ENCODE measurements around the gene FANCD2. TPM values are rescaled to one million over a fixed set of nuclear protein-coding genes. Genes with fewer than 3 reads are reported as not detected.

FANCD2 gene
- total and polyA plus RNA-seq, 2 experiments from 2014 or later = 3.8 to 6.1 TPM

DNA sequence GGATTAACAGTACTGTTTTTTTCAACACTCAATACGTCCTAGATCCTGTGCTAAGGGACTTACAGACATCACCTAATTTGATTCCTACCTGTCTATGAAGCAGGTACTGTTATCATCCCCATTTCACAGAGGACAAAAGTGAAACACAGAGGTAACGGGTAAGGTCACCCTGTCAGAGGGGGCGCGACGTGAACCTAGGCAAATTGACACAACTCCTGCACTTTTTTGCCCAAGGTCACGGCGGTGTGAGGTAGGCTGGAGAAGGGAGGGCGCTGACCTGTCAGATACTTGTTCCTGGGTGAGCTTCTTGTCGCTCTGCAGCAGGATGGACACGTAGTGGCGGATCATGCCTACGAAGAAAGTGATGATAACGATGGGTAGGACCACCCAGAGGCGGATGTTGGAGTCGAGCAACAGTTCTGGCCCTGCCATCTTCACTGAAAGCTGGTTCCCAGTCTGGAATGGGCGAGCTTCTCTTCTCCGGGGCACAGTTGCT, 40.0 kb upstream of the FANCD2 start:
- Histone ChIP-seq H3K36me3 (ENCODE audit: low read depth) (no peaks in the 10 kb centered on the region), H3K27me3 (replicated peaks; ENCODE audit: insufficient read depth) (no peaks in the 10 kb centered on the region), H3F3A (ENCODE audit: insufficient read depth) (peaks cover 11% of the 10 kb centered on the region; the same call in 1 of the 2 replicates), H3K27ac (peak overlapping the region; percentile 81; the same call in 1 of the 2 replicates), H3K4me3 (peak overlapping the region; percentile 90), H3K4me1 (ENCODE audit: insufficient read depth) (peaks cover 20% of the 10 kb centered on the region), H2AFZ (peak overlapping the region; percentile 92), H3K9me3 (ENCODE audit: low read depth) (no peaks in the 10 kb centered on the region), H3K79me2 (ENCODE audit: insufficient read depth) (peaks cover 64% of the 10 kb centered on the region), H3K4me2 (ENCODE audit: unreplicated experiment) (peak overlapping the region; percentile 97), H3K9me2 (ENCODE audit: insufficient read depth) (no peaks in the 10 kb centered on the region), H4K20me1 (ENCODE audit: insufficient read depth) (no peaks in the 10 kb centered on the region), H3K9ac (peak overlapping the region; percentile 90)
- 0 to 1% methylated on average over 17 of the region's 17 CpGs for WGBS, 2 experiments (ENCODE audit: low coverage in 1 of 2, low lambda C conversion rate in 2 of 2, missing lambda C conversion rate in 2 of 2)
- no peak for DNase-seq
- in situ Hi-C loops (cut with MboI) = no loop called here
- no peak for TF ChIP-seq EZH2phosphoT487 (IDR thresholded peaks at IDR 0.05; ENCODE audit: insufficient read depth, low read depth)
- no peak for TF ChIP-seq EZH2 (IDR thresholded peaks at IDR 0.05; ENCODE audit: insufficient read depth, poor library complexity, severe bottlenecking)

DNA sequence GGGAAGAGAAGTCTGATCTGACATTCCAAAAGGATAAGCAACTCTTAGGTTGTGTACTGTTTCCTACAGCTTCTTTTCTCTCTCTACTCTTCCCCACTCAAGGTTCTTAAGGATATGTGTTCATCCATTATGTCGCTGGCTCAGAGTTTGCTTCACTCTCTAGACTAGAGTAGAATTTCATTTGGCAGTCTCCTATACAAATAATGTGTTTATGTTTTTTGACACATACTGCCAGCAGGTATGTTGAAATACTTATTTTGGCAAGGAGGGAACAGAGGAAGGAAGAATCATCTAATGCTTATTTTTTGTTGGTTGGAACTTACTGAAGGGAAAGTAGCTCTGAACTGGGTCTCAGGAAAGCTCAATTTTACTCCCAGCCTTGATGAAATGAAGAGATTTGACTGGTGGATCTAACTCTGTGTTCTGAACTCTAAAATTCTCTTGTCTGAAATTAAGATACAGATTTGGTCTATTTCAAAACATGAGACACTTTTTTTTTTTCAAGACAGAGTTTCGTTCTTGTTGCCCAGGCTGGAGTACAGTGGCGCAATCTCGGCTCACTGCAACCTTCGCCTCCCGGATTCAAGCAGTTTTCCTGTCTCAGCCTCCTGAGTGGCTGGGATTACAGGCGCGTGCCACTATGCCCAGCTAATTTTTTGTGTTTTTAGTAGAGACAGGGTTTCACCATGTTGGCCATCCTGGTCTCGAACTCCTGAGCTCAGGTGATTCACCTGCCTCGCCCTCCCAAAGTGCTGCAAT, 32.0 kb upstream of the FANCD2 start:
- peak; percentile 80 for DNase-seq
- H3K79me2 ChIP-seq (ENCODE audit: insufficient read depth) = peaks cover 13% of the 10 kb centered on the region
- no peak overlapping the region for H2AFZ ChIP-seq
- H3F3A ChIP-seq (ENCODE audit: insufficient read depth) = peaks cover 21% of the 10 kb centered on the region
- no peak overlapping the region for H3K9ac ChIP-seq
- WGBS, 2 experiments (ENCODE audit: low coverage in 1 of 2, low lambda C conversion rate in 2 of 2, missing lambda C conversion rate in 2 of 2) = 94 to 97% methylated on average over 10 of the region's 10 CpGs
- 0 out of 2 replicates have a peak overlapping the region, but pooled peaks have one; percentile 10 for H3K4me3 ChIP-seq
- no peaks in the 10 kb centered on the region for H3K9me3 ChIP-seq (ENCODE audit: low read depth)
- H3K4me2 ChIP-seq (ENCODE audit: unreplicated experiment) = peak overlapping the region; percentile 59
- H3K36me3 ChIP-seq (ENCODE audit: low read depth) = 0 out of 2 replicates have a peak, but pooled peaks cover under 1% of the 10 kb centered on the region
- peaks cover 14% of the 10 kb centered on the region for H3K4me1 ChIP-seq (ENCODE audit: insufficient read depth)
- TF ChIP-seq EZH2phosphoT487 (IDR thresholded peaks at IDR 0.05; ENCODE audit: insufficient read depth, low read depth) (no peak), EZH2 (IDR thresholded peaks at IDR 0.05; ENCODE audit: insufficient read depth, poor library complexity, severe bottlenecking) (no peak)
- H3K27ac ChIP-seq = peak overlapping the region; percentile 36
- no peaks in the 10 kb centered on the region for H3K27me3 ChIP-seq (replicated peaks; ENCODE audit: insufficient read depth)
- no peaks in the 10 kb centered on the region for H3K9me2 ChIP-seq (ENCODE audit: insufficient read depth)
- no peaks in the 10 kb centered on the region for H4K20me1 ChIP-seq (ENCODE audit: insufficient read depth)
- in situ Hi-C loops (cut with MboI) = no loop called here

DNA sequence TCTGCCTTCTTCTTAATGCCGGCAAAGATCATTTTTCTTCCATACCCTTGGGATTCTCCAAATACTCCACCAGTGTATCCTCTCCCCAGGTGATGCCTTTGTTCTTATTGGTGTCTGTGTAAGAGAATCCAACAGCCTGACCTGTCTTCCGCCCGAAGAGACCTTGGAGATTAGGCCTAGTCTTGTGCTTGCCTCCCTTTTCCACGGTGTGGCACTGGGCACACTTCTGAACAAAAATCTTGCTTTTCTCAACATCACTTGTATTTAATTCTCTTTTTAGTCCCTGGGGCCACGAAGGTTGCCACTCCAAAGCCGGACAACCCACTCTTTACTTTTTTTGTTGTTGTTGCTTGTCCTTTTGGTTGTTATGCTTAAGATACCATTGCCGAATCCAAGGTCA, 25.6 kb upstream of the FANCD2 start:
- Histone ChIP-seq H3F3A (ENCODE audit: insufficient read depth) (no peaks in the 10 kb centered on the region), H3K4me3 (no peak overlapping the region), H3K27ac (no peak overlapping the region), H3K79me2 (ENCODE audit: insufficient read depth) (peaks cover 6% of the 10 kb centered on the region; the same call in 1 of the 2 replicates), H3K27me3 (replicated peaks; ENCODE audit: insufficient read depth) (no peaks in the 10 kb centered on the region), H3K9ac (no peak overlapping the region), H3K4me2 (ENCODE audit: unreplicated experiment) (no peak overlapping the region), H2AFZ (no peak overlapping the region), H4K20me1 (ENCODE audit: insufficient read depth) (no peaks in the 10 kb centered on the region), H3K9me3 (ENCODE audit: low read depth) (no peaks in the 10 kb centered on the region), H3K36me3 (ENCODE audit: low read depth) (peaks cover 10% of the 10 kb centered on the region; the same call in 1 of the 2 replicates), H3K9me2 (ENCODE audit: insufficient read depth) (no peaks in the 10 kb centered on the region), H3K4me1 (ENCODE audit: insufficient read depth) (no peaks in the 10 kb centered on the region)
- TF ChIP-seq EZH2phosphoT487 (IDR thresholded peaks at IDR 0.05; ENCODE audit: insufficient read depth, low read depth) (no peak), EZH2 (IDR thresholded peaks at IDR 0.05; ENCODE audit: insufficient read depth, poor library complexity, severe bottlenecking) (no peak)
- 96 to 97% methylated on average over 7 of the region's 7 CpGs for WGBS, 2 experiments (ENCODE audit: low coverage in 1 of 2, low lambda C conversion rate in 2 of 2, missing lambda C conversion rate in 2 of 2)
- no peak for DNase-seq
- in situ Hi-C loops (cut with MboI) = no loop called here

DNA sequence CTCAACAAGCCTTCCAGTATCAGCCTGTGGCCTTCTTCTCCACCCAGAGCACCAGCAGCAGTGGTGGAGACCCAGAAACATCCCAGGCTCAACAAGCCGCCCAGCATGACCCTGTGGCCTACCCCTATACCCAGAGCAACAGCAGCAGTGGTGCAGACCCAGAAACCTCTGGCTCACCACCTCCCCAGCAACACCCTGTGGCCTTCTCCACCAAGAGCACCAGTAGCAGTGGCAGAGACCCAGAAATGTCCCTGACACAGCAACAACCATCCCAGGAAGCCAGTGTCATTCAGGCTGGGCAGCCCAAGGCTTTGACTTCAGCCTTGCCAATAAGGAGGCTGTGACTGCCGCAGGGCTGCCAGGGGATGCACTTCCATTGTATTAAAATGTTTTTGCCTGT, 23.3 kb upstream of the FANCD2 start:
- no peaks in the 10 kb centered on the region for H3K27me3 ChIP-seq (replicated peaks; ENCODE audit: insufficient read depth)

More for the DNA sequence above, 23.3 kb upstream of the FANCD2 start:
- Histone ChIP-seq H3K79me2 (ENCODE audit: insufficient read depth) (no peaks in the 10 kb centered on the region), H3K27ac (no peak overlapping the region), H3K4me2 (ENCODE audit: unreplicated experiment) (no peak overlapping the region), H3K9ac (no peak overlapping the region), H3K4me1 (ENCODE audit: insufficient read depth) (no peaks in the 10 kb centered on the region), H3F3A (ENCODE audit: insufficient read depth) (no peaks in the 10 kb centered on the region), H3K9me3 (ENCODE audit: low read depth) (no peaks in the 10 kb centered on the region), H3K9me2 (ENCODE audit: insufficient read depth) (no peaks in the 10 kb centered on the region), H4K20me1 (ENCODE audit: insufficient read depth) (no peaks in the 10 kb centered on the region), H2AFZ (no peak overlapping the region), H3K4me3 (no peak overlapping the region), H3K36me3 (ENCODE audit: low read depth) (peaks cover 10% of the 10 kb centered on the region; the same call in 1 of the 2 replicates)
- no peak for TF ChIP-seq EZH2 (IDR thresholded peaks at IDR 0.05; ENCODE audit: insufficient read depth, poor library complexity, severe bottlenecking)
- no peak for TF ChIP-seq EZH2phosphoT487 (IDR thresholded peaks at IDR 0.05; ENCODE audit: insufficient read depth, low read depth)
- 98 to 100% methylated on average over 2 of the region's 2 CpGs for WGBS, 2 experiments (ENCODE audit: low coverage in 1 of 2, low lambda C conversion rate in 2 of 2, missing lambda C conversion rate in 2 of 2)
- DNase-seq = no peak
- in situ Hi-C loops (cut with MboI) = no loop called here

Data from GM23248 (cell line).